Panc1 (cell line): ENCODE measurements around the gene FGF11. TPM values are rescaled to one million over a fixed set of nuclear protein-coding genes. Genes with fewer than 3 reads are reported as not detected.
"Not testable (repeated sequence)": the region's sequence is repeated elsewhere in the genome, so short reads cannot be mapped to it uniquely, and the experiment has no call there.

Experiments
- ATAC-seq: fragments of 200-7000 bp; cut with Tn5 transposase; 2 replicates; pipeline ENCODE4 v1.9.1; 2020; ENCODE audit warnings: mild to moderate bottlenecking, moderate library complexity
- BruUV-seq: library from RNA; stranded (reverse); fragments of 400-500 nt; replicated peaks from 2 replicates; lab custom pipeline; 2021; lab: Mats Ljungman, UMichigan
- CTCF ChIA-PET: fragments of 300-600 bp; sonication (Branson Sonifier 250); formaldehyde crosslinking; loops from one replicate; lab custom pipeline; 2022; ENCODE audit warnings: antibody characterized with exemption; lab: Charles Lee
- POLR2A ChIA-PET: fragments of 300-600 bp; sonication (Branson Sonifier 250); formaldehyde crosslinking; loops from one replicate; lab custom pipeline; 2022; ENCODE audit warnings: antibody characterized with exemption; lab: Charles Lee
- DNase-seq: peaks from one replicate; pipeline ENCODE4 v3.0.0-alpha.2; 2010; ENCODE audit warnings: low read depth, low spot score
- H3K27ac ChIP-seq: 2 replicates; pipeline ENCODE4 v1.5.1; 2011; ENCODE audit warnings: mild to moderate bottlenecking, low read length, inconsistent platforms
- H3K27me3 ChIP-seq: fragments of 200-500 bp; sonication (Bioruptor generic); 2 replicates; pipeline ENCODE4 v1.6.0; 2014; ENCODE audit warnings: low read length, inconsistent platforms; ENCODE audit not compliant: control insufficient read depth, insufficient read depth
- H3K36me3 ChIP-seq: fragments of 200-500 bp; sonication (Bioruptor generic); 2 replicates; pipeline ENCODE4 v1.5.1; 2014; ENCODE audit warnings: inconsistent platforms, mild to moderate bottlenecking, low read length, moderate library complexity; ENCODE audit not compliant: control insufficient read depth, insufficient read depth
- H3K4me1 ChIP-seq: 2 replicates; pipeline ENCODE4 v1.5.1; 2011; ENCODE audit warnings: inconsistent platforms, mild to moderate bottlenecking, low read length, moderate library complexity; ENCODE audit not compliant: control insufficient read depth, insufficient read depth
- H3K4me3 ChIP-seq, 2 experiments: 2 replicates each; pipeline ENCODE4 v1.5.1; 2011 to 2012; ENCODE audit warnings: low read depth in 2 of 2, low read length in 2 of 2, mild to moderate bottlenecking in 2 of 2, inconsistent platforms in 1 of 2, moderate library complexity in 1 of 2
- H3K9me3 ChIP-seq: fragments of 200-500 bp; sonication (Bioruptor generic); 2 replicates; pipeline ENCODE4 v1.5.1; 2014; ENCODE audit warnings: low read depth, mild to moderate bottlenecking, inconsistent platforms, low read length, moderate library complexity; ENCODE audit not compliant: control insufficient read depth, insufficient read depth
- POLR2AphosphoS5 ChIP-seq: IDR thresholded peaks from 2 replicates; pipeline ENCODE4 v1.6.1; 2012; ENCODE audit warnings: mild to moderate bottlenecking, low read depth, low read length, moderate library complexity
- REST ChIP-seq, 2 experiments: IDR thresholded peaks; 2 replicates each; pipeline ENCODE4 v1.6.1; 2011 to 2012; ENCODE audit warnings: low read depth in 2 of 2, control low read depth in 1 of 2, low read length in 1 of 2, mild to moderate bottlenecking in 1 of 2, moderate library complexity in 1 of 2; ENCODE audit not compliant: insufficient read depth in 1 of 2
- SIN3A ChIP-seq: IDR thresholded peaks from 2 replicates; pipeline ENCODE4 v1.6.1; 2012; ENCODE audit warnings: low read depth, mild to moderate bottlenecking, low read length, moderate library complexity, borderline replicate concordance; ENCODE audit not compliant: insufficient read depth
- TCF7L2 ChIP-seq: IDR thresholded peaks from 2 replicates; pipeline ENCODE4 v1.6.1; 2011; ENCODE audit warnings: mild to moderate bottlenecking, low read depth, low read length, inconsistent platforms
- in situ Hi-C: cut with HindIII; loops from 2 replicates; pipeline ENCODE4 v1.10.0; 2016; ENCODE audit warnings: low sequenced_read_pairs, low pct_unique_long_range_greater_than_20kb
- intact Hi-C: fragments of 100-400 bp; cut with micrococcal nuclease; formaldehyde crosslinking; loops from one replicate; pipeline ENCODE4 v1.10.0; 2022; ENCODE audit not compliant: unreplicated experiment
- total RNA-seq: library from RNA; stranded (reverse); gene quantifications from one replicate; pipeline ENCODE4 v1.2.1, GENCODE V29; 2021; ENCODE audit not compliant: unreplicated experiment
- TF ChIP-seq, protein P1 (sequence below): fragments of 450-650 bp; IDR thresholded peaks from 2 replicates; pipeline ENCODE4 v1.5.1; 2017; ENCODE audit warnings: mild to moderate bottlenecking

Gene FGF11
- total RNA-seq, 1 experiment from 2014 or later: 4.4 TPM

DNA sequence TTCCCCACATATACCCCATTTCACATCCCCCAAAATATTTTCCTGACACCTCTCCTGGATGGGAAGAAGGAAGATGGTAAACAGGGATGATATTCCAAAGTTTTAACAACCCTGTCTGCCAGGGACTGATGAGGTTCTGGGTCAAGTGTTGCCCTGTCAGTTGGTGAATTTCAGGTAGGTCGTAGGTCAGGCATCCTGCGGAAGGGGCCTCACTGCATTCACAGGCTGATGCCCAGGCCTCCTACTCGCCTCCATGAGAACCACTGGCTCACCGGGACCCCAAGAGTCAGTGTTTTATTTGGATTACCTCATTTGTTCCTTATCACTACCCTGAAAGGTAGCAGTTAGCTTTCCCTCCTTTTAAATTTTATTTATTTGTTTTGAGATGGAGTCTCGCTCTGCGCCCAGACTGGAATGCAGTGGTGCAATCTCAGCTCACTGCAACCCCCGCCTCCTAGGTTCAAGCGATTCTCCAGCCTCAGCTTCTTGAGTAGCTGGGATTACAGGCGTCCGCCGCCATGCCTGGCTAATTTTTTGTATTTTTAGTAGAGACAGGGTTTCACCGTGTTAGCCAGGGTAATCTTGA lies 29.6 kb downstream of the FGF11 start:
- Histone ChIP-seq H3K4me1 (peaks cover 24% of the 10 kb centered on the region), H3K27me3 (no peaks in the 10 kb centered on the region), H3K27ac (peak overlapping the region; percentile 65), H3K36me3 (no peaks in the 10 kb centered on the region), H3K9me3 (no peaks in the 10 kb centered on the region), H3K4me3 (no peak overlapping the region)
- CTCF ChIA-PET: no interaction called here
- POLR2A ChIA-PET: no interaction called here
- in situ Hi-C loops (no loop called here), intact Hi-C loops (no loop called here)
- no TSS peak for BruUV-seq
- TF ChIP-seq TCF7L2: no peak
- TF ChIP-seq, protein P1, sequence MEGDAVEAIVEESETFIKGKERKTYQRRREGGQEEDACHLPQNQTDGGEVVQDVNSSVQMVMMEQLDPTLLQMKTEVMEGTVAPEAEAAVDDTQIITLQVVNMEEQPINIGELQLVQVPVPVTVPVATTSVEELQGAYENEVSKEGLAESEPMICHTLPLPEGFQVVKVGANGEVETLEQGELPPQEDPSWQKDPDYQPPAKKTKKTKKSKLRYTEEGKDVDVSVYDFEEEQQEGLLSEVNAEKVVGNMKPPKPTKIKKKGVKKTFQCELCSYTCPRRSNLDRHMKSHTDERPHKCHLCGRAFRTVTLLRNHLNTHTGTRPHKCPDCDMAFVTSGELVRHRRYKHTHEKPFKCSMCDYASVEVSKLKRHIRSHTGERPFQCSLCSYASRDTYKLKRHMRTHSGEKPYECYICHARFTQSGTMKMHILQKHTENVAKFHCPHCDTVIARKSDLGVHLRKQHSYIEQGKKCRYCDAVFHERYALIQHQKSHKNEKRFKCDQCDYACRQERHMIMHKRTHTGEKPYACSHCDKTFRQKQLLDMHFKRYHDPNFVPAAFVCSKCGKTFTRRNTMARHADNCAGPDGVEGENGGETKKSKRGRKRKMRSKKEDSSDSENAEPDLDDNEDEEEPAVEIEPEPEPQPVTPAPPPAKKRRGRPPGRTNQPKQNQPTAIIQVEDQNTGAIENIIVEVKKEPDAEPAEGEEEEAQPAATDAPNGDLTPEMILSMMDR: no peak
- no peak for TF ChIP-seq SIN3A
- no peak for TF ChIP-seq POLR2AphosphoS5
- TF ChIP-seq REST (IDR thresholded peaks at IDR 0.05; ENCODE audit: insufficient read depth in 1 of 2, low read depth in 2 of 2, low read length in 1 of 2): no peak
- no peak for DNase-seq
- ATAC-seq: no peak

- intact Hi-C loops, BruUV-seq: not testable (repeated sequence)
These were observed 30.5 kb downstream of the FGF11 start for GRCh38 chr17:7469843-7470242.

GRCh38 chr17:7470457-7470973 lies 31.2 kb downstream of the FGF11 start:
- H3K27me3 ChIP-seq, in situ Hi-C loops, H3K36me3 ChIP-seq, H3K27ac ChIP-seq, ATAC-seq, BruUV-seq, intact Hi-C loops, DNase-seq, CTCF ChIA-PET, H3K4me3 ChIP-seq, POLR2A ChIA-PET, H3K9me3 ChIP-seq: not testable (repeated sequence)
- peaks cover 24% of the 10 kb centered on the region for H3K4me1 ChIP-seq

More at GRCh38 chr17:7469843-7470242, 30.5 kb downstream of the FGF11 start:
- H3K36me3 ChIP-seq, DNase-seq, ATAC-seq, H3K9me3 ChIP-seq, H3K27me3 ChIP-seq, H3K27ac ChIP-seq, POLR2A ChIA-PET, H3K4me3 ChIP-seq, CTCF ChIA-PET, in situ Hi-C loops: not testable (repeated sequence)
- peaks cover 24% of the 10 kb centered on the region for H3K4me1 ChIP-seq
